GM12873 (cell line): Measurements from ENCODE around the gene C2CD4A.

Source experiments
- TF ChIP-seq, protein P1 (sequence below): IDR thresholded peaks from 2 replicates; pipeline ENCODE4 v1.5.1; 2012; ENCODE audit warnings: low read depth, mild to moderate bottlenecking, moderate library complexity, low read length, control low read depth; ENCODE audit not compliant: insufficient read depth; ENCODE audit errors: missing control alignments

C2CD4A gene

DNA sequence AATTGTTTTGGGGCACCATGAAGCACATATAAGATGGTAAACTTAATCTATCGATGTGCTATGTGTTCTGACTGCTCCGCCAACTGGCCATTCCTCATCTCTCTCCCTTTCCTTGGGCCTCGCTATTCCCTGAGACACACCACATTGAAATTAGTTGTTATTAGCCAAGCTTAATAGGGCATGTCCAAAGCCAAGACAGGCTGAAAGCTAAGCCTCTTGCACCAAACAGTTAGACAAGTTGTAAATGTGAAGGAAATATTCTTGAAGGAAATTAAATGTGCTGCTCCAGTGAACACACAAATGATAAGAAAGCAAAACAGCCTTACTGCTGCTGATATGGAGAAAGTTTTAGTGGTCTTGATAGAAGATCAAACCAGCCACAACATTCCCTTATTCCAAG, 39.3 kb downstream of the C2CD4A start:
- TF ChIP-seq, protein P1, sequence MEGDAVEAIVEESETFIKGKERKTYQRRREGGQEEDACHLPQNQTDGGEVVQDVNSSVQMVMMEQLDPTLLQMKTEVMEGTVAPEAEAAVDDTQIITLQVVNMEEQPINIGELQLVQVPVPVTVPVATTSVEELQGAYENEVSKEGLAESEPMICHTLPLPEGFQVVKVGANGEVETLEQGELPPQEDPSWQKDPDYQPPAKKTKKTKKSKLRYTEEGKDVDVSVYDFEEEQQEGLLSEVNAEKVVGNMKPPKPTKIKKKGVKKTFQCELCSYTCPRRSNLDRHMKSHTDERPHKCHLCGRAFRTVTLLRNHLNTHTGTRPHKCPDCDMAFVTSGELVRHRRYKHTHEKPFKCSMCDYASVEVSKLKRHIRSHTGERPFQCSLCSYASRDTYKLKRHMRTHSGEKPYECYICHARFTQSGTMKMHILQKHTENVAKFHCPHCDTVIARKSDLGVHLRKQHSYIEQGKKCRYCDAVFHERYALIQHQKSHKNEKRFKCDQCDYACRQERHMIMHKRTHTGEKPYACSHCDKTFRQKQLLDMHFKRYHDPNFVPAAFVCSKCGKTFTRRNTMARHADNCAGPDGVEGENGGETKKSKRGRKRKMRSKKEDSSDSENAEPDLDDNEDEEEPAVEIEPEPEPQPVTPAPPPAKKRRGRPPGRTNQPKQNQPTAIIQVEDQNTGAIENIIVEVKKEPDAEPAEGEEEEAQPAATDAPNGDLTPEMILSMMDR, result no peak

DNA sequence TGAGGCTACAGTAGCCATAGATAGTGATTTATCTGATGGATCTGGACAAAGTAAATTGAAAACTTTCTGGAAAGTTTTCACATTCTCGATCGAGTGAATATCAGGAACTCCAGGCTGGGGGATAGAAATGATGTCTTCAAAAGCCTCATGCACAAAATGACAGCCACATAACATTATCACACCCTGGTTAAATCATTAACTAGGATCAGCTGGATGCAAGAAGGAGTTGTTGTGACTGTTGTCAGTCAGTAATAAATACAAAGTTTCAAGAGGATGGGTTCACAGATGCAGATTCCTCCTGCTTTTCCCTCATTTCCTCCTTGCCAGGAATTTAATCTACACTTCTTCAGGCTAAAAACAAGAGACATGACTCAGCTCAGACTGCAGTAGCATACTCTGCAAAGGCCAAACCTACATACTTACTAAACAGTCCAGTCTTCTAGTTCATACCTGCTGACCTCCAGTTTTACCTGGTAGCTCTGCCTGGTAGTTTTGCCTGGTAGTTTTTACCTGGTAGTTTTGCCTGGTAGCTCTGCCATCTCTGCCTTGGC, 40.9 kb downstream of the C2CD4A start:
- TF ChIP-seq, protein P1, result no peak

DNA sequence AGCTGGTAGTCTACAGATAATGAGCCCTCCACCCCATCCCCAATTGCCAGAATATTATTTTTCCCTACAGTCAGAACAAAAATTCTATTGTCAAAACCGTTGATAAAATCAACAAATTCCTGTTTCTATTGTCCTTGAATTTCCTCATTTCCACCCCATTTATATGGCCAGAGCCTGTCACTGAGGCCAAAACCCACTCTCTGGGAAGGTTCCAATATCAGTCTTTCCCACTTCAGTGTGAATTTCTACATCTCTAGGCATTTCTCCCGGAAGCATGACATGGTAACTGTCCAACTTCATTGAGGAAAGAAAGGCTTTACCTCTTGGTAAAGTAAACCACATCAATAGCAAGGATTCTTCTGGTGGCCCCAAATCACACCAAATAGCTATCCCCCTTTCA, 41.6 kb downstream of the C2CD4A start:
- TF ChIP-seq, protein P1, result no peak

DNA sequence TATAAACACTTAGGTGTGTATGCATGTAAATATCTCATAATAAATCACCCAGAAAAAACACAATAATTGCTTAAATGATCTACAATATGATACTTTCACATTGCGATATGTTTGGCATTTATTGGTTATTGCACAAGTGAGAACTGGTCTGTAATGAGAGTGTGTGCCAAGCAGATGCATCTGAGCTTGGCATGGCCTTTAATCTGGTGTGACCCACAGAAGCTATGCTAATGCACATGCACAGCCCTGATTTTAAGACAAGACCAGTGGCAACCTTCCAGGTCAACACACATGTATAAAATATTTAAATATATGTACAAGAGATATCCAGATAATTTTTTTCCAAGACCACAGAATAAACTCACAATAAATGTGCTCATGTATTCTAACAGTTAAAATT, 42.7 kb downstream of the C2CD4A start:
- TF ChIP-seq, protein P1, result no peak

DNA sequence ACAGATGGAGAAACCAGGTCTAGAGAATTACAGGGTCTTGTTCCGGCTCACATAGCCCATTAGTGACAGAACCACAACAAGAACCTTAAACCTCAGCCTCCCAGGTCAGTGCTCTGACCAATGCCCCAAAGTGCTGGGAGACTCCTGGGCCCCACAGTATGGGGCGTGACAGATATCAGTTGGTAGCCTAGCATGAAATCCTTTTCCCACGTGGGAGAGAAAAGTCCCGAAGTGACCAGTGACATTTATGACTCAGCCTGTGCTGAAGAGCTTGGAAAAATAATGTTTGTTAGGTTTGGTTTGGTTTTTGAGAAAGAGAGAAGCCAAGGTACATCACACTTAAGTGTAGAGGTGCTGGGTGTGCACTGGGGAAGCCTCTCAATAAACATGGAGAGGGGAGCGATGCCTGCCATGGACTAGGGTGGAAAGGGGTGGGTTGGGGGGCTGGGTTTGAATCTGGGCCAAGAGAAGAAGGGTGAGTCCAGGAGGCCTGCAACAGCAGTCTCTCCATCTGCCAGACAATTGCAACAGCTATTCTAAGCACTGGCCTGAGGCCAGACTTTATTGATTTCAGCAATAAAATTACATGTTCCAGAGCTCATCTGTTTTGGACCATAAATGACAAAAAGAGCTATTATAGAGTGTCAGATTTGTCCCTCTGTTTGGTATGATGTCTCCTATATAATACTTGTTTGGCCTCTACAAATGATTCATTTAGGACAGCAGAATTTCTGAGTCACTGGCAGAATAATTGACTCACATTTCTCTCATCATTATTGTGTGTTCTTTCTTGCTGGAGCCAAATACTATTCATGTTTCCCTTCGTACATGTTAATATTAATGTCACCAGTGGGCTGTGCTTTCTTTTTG, 43.4 kb downstream of the C2CD4A start:
- TF ChIP-seq, protein P1, result no peak

DNA sequence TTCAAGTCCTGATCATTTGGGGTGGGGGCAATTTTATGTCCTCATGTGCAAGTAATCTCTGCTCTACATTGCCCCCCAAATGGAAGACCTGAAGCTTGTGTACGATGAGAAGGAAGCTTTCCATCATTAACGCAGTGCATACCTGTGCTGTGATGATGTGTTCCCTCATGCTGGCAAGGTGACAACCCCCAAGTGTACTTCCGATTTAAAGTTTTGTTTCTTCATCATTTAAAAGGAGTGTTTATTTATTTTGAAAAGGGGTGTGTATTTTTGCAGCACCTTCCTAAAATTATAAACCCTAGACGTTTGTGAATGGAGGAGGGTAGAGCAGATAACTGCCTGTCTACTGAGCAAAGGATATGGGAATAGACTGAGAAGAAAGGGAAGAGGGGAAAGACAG, 45.3 kb downstream of the C2CD4A start:
- TF ChIP-seq, protein P1, result no peak
